ENCODE results near the gene ZFYVE19.

ZFYVE19 gene

DNA sequence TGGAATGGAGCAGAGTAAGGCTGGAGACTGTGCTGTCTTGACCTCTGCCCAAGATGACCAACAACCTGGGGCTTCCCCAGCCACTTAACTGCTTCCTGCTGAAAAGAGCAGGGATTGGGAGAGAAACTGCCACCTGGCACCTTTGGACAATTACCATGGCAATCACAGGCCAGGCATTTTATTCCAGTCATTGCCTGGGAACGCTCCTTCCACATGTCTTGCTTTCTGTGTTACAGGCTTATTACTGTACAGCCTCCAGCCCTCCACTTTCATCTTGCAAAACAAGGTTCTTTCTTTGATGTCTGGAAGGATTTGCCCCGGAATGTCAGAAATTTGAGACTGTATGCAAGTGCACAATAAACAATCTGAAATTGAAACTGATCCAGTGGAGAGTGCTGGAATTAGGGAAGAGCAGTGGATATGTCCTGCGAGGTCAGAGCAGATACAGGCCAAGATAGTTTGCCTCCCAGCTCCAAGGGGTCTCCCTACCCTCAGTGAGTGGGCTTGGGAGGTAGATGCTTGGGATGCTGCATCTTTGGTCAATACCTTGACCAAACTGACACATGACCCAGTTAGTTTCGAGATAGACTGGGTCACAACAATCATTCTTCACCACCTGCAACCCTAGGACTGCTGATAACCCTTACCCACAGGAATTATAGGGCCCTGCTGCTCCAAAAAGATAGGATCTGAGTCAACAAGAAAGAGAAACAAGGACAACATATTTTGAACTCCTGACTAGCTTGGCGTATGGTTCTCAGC lies 19.0 kb downstream of the ZFYVE19 start:
- in situ Hi-C loops (cut with HindIII; ENCODE audit: low sequenced_read_pairs) = no loop called here
- H3K4me3 ChIP-seq (ENCODE audit: low read depth, low read length) = no peak overlapping the region
- TF ChIP-seq, protein P1, sequence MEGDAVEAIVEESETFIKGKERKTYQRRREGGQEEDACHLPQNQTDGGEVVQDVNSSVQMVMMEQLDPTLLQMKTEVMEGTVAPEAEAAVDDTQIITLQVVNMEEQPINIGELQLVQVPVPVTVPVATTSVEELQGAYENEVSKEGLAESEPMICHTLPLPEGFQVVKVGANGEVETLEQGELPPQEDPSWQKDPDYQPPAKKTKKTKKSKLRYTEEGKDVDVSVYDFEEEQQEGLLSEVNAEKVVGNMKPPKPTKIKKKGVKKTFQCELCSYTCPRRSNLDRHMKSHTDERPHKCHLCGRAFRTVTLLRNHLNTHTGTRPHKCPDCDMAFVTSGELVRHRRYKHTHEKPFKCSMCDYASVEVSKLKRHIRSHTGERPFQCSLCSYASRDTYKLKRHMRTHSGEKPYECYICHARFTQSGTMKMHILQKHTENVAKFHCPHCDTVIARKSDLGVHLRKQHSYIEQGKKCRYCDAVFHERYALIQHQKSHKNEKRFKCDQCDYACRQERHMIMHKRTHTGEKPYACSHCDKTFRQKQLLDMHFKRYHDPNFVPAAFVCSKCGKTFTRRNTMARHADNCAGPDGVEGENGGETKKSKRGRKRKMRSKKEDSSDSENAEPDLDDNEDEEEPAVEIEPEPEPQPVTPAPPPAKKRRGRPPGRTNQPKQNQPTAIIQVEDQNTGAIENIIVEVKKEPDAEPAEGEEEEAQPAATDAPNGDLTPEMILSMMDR (IDR thresholded peaks at IDR 0.05; ENCODE audit: low read depth, low read length) = no peak
- peak; percentile 28 for DNase-seq (ENCODE audit: low read depth, low spot score)

DNA sequence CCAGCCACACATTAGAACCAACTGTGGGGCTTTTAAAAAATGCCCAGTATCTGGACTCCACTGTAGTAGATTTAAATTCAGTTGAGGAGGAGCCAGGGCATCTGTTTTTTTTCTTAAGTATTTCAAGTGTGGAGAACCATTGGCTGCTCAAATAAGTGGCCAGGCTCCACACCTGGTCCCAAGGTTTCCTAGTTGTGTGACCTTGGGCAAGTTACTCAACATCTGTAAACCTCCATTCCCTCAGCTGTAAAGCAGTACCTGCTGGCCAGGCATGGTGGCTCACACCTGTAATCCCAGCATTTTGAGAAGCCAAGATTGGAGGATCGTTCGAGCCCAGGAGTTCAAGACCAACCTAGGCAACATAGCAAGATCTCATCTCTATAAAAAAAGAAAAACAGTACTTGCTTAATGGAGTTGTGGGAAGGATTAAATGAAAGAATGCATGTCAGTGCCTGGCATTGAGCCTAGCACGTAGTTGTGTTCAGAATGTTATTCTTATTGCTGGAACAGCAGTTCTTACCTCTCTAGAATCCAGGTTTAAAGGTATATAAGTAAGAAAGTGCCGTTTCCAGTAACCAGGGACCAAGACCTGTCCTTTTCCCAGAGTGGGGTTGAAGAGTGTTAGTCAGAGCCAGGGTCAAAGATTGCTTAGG lies 19.7 kb downstream of the ZFYVE19 start:
- in situ Hi-C loops (cut with HindIII; ENCODE audit: low sequenced_read_pairs) = no loop called here
- DNase-seq (ENCODE audit: low read depth, low spot score) = peak; percentile 26
- H3K4me3 ChIP-seq (ENCODE audit: low read depth, low read length) = no peak overlapping the region
- TF ChIP-seq, protein P1 (IDR thresholded peaks at IDR 0.05; ENCODE audit: low read depth, low read length) = no peak

DNA sequence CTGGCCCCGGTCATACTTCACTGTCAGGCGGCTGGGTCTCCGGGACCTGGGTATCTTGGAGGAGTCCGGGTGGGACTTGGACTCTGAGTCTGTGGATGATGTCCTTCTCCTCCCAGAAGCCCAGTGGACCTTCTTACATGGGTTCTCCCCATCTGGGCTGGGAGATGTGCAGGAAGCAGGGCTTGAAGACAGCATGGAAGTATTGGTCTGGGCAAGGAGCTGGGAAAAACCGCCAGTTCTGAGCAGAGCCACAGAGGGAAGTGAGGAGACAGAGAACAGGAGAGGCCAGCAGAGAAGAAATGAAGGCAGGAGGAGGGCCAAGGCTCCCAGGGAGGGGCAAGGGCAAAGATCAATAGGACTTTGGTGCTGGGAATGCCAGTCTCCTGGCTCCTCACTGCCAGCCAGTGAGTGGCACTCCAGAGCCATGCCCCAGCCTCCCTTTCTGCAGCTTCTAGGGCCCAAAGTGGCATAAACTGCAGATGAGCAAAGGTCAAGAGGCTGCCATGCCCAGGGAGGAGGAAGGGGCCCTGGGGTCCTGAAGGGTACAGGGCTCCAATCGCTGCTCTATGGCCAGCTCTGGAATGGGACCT lies 21.7 kb downstream of the ZFYVE19 start, which contains the start of gene PPP1R14D:
PPP1R14D (minus strand) TSS at position 262 of the 590 bp plus-strand sequence; CDS start at position 195, 67 bp downstream.
- no peak for DNase-seq (ENCODE audit: low read depth, low spot score)
- H3K4me3 ChIP-seq (ENCODE audit: low read depth, low read length) = no peak within 1 kb of the TSS
- TF ChIP-seq, protein P1 (IDR thresholded peaks at IDR 0.05; ENCODE audit: low read depth, low read length) = no peak
- in situ Hi-C loops (cut with HindIII; ENCODE audit: low sequenced_read_pairs) = no loop called here

DNA sequence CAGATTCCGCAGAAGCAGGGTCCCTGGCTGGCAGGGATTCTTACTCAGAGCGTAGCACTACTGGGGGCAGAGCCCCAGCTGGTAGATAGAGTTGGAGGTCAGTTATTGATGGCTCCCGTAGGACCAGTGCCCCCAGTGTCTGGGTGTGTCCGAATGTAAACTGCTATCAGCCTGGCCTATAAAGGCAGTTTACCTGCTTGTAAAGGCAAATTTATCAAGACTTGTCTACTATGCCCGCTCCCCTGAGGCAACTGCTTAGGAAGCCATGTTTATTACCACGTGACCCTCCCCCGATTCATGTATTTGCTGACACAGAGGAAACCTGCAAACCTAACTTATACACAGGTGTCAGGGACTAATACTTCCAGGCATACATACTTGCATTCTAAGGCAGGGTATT lies 22.2 kb downstream of the ZFYVE19 start:
- TF ChIP-seq, protein P1 (IDR thresholded peaks at IDR 0.05; ENCODE audit: low read depth, low read length) = no peak
- in situ Hi-C loops (cut with HindIII; ENCODE audit: low sequenced_read_pairs) = no loop called here

DNA sequence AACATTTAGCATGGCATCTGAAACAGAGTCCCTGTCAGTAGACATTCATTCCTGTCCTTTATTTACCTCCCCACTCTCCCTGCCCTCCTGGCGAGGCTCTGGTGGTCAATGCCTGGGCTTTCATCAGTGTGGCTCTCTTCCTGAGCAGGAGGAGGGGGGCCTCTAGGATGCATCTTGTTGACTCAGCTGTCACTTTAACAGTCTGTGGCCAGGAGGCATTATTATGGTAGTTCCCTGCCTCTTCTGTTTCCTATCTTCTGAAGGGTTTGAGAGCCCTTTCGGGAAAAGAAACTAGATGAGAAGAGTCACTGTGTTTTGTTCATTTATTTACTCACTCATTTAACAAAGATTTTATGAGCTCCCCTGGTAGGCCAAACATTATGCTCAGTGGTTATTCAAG lies 24.0 kb downstream of the ZFYVE19 start:
- DNase-seq (ENCODE audit: low read depth, low spot score) = no peak
- in situ Hi-C loops (cut with HindIII; ENCODE audit: low sequenced_read_pairs) = no loop called here
- no peak overlapping the region for H3K4me3 ChIP-seq (ENCODE audit: low read depth, low read length)
- TF ChIP-seq, protein P1 (IDR thresholded peaks at IDR 0.05; ENCODE audit: low read depth, low read length) = no peak

More for the DNA sequence above, 22.2 kb downstream of the ZFYVE19 start:
- no peak overlapping the region for H3K4me3 ChIP-seq (ENCODE audit: low read depth, low read length)
- no peak for DNase-seq (ENCODE audit: low read depth, low spot score)

DNA sequence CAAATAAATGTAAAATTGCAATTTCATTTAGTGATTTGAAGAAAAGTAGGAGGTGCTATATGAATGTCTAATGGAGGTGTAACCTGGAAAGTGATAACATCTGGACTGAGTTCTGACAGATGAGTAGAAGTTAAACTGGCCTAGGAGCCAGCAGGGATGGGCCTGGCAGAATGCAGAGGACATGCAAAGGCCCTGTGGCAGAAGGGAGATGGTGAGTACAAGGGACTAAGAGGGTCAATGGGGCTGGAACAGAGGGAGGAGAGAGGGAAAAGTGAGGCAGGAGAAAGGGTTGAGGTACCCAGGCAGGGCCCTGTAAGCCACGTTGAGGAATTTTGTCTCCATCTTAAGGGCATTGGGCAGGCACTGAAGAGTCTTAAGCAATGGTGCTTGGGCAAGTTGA lies 25.0 kb downstream of the ZFYVE19 start:
- H3K4me3 ChIP-seq (ENCODE audit: low read depth, low read length) = no peak overlapping the region
- TF ChIP-seq, protein P1 (IDR thresholded peaks at IDR 0.05; ENCODE audit: low read depth, low read length) = no peak
- DNase-seq (ENCODE audit: low read depth, low spot score) = no peak
- in situ Hi-C loops (cut with HindIII; ENCODE audit: low sequenced_read_pairs) = no loop called here

Data from astrocyte of the spinal cord (primary cell).